H1 (cell line): ENCODE measurements around the gene SLC2A1. TPM values are rescaled to one million over a fixed set of nuclear protein-coding genes. Genes with fewer than 3 reads are reported as not detected.

Experiments
- GTF2F1 ChIP-seq: IDR thresholded peaks from 2 replicates; pipeline ENCODE4 v1.6.1; 2012; ENCODE audit warnings: low read depth, low read length, improper control_type of control experiment, borderline replicate concordance
- KDM5A ChIP-seq: fragments of 200-600 bp; IDR thresholded peaks from 2 replicates; pipeline ENCODE4 v1.7.1; 2012; ENCODE audit warnings: mild to moderate bottlenecking, low read length, inconsistent platforms, mixed read lengths
- POLR2AphosphoS5 ChIP-seq: IDR thresholded peaks from 2 replicates; pipeline ENCODE4 v1.6.1; 2011; ENCODE audit warnings: low read depth, low read length
- SAP30 ChIP-seq: fragments of 300-600 bp; sonication (generic); IDR thresholded peaks from 2 replicates; pipeline ENCODE4 v1.7.1; 2012; ENCODE audit warnings: low read length, moderate library complexity, mild to moderate bottlenecking, inconsistent platforms; ENCODE audit not compliant: insufficient read depth, insufficient replicate concordance
- polyA plus RNA-seq, 7 experiments: library from polyadenylated mRNA; depleted of rRNA in 3 of 7; stranded (reverse) in 5 of 7; unstranded in 2 of 7; fragments of >200 nt in 5 of 7; fragments of 200-250 nt in 2 of 7; gene quantifications; 1 replicate in 5 of 7; 2 replicates in 1 of 7; 4 replicates in 1 of 7; pipeline versions ENCODE4 v1.2.1 to v1.2.3, GENCODE V29; 2011 to 2013; ENCODE audit warnings: missing spikeins in 2 of 7, mixed read lengths in 2 of 7
- total RNA-seq: library from RNA; stranded (reverse); fragmentation: NEBNext Ultra II Directional; extraction: Animal tissue kit (Norgen Biotek cat#: 25700); gene quantifications from 2 replicates; pipeline ENCODE4 v1.2.1, GENCODE V29; 2021
- TF ChIP-seq, protein P1 (sequence below): IDR thresholded peaks from 2 replicates; pipeline ENCODE4 v1.6.1; 2011; ENCODE audit warnings: low read length, improper control_type of control experiment

SLC2A1 gene
- total and polyA plus RNA-seq, 2 of the 8 experiments (the other 6 are each of a cell fraction or from before 2014, with no cell fraction given), result 230 to 308 TPM

DNA sequence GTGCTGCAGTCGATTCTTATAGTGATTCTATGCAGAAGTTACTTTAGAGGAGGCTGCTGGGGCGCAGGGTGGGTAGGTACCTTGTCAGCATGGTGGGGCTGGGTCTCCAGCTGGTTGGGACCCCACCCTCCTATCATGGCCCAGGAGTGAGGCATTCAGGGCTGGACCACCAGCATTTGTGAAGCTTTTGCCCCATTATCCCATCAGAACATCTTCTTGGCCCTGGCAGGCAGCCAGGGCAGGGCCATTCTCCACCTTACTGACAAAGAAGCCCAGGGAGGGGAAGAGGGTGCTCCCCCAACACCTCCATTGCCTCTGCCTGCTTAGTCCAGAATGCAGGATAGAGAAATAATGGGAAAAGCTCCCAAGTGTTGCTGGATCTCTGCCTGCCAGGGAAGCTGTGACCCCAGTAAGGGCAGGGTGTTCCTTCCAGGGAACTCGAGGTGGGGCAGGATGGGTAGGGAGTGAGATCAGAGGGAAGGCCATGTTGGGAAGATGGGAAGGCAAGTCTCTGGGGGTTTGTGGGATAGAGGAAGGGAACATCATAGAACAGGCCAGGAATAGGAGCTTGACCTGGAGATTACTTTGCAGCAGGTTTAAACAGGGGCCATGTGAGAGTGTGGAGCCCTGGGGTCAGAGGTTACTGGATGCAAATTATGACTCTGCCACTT, 16.2 kb upstream of the SLC2A1 start (continued):
- TF ChIP-seq, protein P1, sequence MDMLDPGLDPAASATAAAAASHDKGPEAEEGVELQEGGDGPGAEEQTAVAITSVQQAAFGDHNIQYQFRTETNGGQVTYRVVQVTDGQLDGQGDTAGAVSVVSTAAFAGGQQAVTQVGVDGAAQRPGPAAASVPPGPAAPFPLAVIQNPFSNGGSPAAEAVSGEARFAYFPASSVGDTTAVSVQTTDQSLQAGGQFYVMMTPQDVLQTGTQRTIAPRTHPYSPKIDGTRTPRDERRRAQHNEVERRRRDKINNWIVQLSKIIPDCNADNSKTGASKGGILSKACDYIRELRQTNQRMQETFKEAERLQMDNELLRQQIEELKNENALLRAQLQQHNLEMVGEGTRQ, result no peak
- TF ChIP-seq POLR2AphosphoS5 (no peak), GTF2F1 (no peak), SAP30 (no peak), KDM5A (no peak)
